NCI-H446 (cell line): ENCODE data around the gene SLC25A22.

ENCODE experiments used
- DNase-seq, 2 experiments: peaks; one replicate each; lab custom pipeline; 2025; lab: John Stamatoyannopoulos, UW

Gene SLC25A22

DNA sequence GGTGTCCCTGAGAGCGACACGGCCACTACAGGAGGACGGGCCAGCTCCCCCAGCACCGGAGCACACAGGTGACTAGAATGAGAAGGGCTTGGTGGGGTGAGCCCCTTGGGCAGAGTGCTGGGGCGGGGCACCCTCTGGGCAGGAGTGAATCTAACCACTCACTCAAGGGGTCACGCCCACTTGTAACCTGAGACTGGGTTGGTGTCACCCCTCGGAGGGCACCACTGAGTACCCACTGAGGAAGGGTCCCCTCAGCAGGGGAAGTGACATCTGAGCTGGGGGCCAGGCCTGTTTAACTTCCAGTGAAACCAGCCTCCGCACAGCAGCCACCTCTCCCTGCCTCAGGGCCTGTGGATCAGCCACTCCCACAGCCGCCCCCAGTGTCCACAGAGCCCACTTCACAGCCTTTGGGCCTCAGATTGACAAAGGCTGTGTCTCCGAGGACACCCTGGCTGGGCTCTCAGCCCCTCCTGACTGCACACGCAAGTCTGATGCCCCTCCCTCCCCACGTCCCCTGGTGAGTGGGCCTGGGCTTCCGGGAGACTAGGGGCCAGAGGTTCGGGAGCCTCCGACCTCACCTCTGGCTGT, 26.4 kb downstream of the SLC25A22 start:
- no peak for DNase-seq

GRCh38 chr11:770642-771616, 27.2 kb downstream of the SLC25A22 start:
- DNase-seq: no peak

DNA sequence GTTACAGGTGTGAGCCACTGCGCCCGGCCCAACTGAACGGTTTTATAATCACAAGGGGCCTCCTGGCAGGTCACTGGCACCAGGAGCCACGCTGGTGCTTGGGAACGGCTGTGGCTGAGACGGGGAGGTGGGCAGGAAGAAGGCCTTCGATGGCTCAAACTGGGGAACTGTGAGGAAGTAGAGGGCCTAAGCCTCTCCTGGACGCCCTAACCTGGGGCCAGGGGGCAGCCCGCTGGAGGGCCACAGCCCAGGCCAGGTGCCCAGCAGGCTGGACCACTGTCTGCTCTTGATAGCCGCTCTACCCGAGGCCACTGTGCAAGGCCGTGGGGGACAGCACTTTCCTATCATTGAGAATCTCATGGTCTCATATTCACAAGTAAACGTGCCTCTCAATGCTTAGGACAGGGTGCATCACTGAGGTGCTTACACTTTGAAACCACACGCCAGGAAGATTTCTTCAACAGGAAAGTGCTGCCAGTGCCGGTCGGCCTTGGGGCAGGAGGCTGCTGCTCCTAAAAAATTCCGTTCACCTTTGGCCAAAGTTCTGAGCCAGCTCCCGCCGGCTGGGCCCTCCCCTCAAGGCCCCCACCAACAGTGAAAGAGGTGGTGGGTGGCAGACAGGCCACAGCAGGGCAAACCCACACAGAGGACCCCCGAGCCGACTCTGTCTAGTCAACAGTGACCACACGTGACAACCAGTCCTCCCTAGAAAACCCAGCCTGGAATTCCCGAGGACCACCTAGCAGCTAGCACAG, 28.0 kb downstream of the SLC25A22 start:
- DNase-seq: no peak

- DNase-seq: no peak
Observed at GRCh38 chr11:767238-767637, 30.8 kb downstream of the SLC25A22 start.

- DNase-seq: no peak
Observed at GRCh38 chr11:766936-767210, 31.2 kb downstream of the SLC25A22 start.

DNA sequence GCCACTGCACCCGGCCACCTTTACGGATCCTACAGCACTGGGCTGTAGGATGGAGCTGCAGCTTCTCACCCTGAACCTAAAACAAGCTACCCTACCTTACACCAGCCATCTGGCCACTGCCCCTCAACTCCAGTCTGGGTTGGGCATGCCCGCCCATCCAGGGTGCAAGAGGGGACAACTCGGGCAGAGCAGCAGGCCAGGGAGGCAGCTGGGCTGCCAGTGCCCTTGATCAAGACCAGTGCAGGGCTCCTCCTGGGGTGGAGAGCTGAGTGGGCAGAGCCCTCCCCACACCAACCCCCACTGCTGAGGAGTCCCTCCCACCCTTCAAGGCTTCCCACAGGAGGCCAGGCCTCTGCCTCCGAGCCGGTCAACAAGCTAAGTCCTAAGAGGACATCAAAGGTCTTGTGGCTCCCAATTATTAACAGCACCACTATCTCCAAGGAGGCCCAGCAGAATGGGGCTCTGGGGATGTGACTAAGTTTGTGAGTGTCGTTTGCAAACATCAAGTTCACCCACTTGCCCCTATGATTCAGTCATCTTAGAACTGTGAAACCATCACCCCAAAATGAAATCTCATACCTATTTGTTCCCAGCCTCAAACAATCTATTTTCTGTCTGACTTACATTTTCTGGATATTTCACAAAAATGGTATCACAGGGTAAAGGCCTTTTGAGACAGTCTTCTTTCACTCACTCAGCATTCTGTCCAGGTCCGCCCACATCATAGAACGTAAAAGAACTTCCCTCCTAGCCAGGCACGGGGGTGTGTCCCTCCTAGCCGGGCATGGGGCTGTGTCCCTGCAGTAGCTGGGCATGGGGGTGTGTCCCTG, 31.8 kb downstream of the SLC25A22 start:
- no peak for DNase-seq

GRCh38 chr11:765802-766091, 32.3 kb downstream of the SLC25A22 start:
- no peak for DNase-seq

GRCh38 chr11:765025-765801, 32.9 kb downstream of the SLC25A22 start:
- peak in 1 of 2 experiments; percentile 38 for DNase-seq

- DNase-seq: no peak
Observed at GRCh38 chr11:764322-765024, 33.6 kb downstream of the SLC25A22 start.

- no peak for DNase-seq
Observed at GRCh38 chr11:763549-764321, 34.3 kb downstream of the SLC25A22 start.

DNA sequence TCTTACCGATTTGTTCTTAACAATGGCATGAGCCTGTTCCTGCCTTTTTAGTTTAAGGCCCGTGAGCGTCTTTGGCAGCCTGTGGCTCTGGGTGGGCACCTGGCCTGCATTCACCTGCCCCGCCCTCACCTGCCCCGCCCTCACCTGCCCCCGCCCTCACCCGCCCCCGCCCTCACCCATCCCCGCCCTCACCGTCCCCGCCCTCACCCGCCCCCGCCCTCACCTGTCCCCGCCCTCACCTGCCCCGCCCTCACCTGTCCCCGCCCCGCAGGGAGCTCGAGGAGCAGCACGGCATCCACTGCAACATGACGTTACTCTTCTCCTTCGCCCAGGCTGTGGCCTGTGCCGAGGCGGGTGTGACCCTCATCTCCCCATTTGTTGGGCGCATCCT, 35.0 kb downstream of the SLC25A22 start:
- no peak for DNase-seq

- peak in 1 of 2 experiments; percentile 48 for DNase-seq
Observed at GRCh38 chr11:762421-763072, 35.5 kb downstream of the SLC25A22 start.

GRCh38 chr11:761526-762108, 36.5 kb downstream of the SLC25A22 start:
- DNase-seq: no peak

GRCh38 chr11:760236-760635, 37.8 kb downstream of the SLC25A22 start:
- no peak for DNase-seq

DNA sequence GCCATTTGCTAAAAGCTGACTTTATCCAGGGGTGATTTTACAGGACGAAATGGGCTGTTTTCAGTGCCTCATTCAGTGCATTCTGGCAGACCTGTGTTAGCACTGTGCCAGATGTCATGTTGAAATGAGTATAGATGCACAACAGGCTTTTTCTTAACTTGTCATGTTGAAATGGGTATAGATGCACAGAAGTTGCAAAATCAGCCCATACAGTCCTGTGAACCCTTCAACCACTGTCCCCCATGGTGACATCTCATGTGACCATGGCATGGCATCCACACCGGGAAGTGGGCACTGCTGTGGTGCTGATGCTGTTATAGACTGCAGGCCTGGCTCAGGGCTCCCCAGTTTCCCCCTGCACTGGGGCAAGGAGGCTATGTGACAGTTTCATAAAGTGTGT, 48.4 kb downstream of the SLC25A22 start:
- DNase-seq: no peak

DNA sequence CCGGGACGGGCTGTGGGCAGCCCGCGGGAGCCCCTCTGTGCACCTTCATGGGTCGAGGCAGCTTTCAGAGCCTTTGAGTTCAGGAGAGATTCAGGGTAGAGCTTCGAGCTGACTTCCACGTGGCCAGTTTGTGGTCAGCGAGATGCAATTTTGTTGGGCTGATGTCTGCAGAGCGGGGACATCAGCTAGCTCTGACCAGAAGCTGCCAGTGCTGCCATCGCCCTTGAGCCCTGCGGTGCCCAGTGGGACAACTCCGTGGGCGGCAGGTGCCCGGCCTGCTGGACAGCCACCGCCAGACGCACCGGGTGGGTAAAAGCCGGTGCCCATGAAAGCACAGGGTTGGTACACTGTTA, 50.1 kb downstream of the SLC25A22 start:
- no peak for DNase-seq

DNA sequence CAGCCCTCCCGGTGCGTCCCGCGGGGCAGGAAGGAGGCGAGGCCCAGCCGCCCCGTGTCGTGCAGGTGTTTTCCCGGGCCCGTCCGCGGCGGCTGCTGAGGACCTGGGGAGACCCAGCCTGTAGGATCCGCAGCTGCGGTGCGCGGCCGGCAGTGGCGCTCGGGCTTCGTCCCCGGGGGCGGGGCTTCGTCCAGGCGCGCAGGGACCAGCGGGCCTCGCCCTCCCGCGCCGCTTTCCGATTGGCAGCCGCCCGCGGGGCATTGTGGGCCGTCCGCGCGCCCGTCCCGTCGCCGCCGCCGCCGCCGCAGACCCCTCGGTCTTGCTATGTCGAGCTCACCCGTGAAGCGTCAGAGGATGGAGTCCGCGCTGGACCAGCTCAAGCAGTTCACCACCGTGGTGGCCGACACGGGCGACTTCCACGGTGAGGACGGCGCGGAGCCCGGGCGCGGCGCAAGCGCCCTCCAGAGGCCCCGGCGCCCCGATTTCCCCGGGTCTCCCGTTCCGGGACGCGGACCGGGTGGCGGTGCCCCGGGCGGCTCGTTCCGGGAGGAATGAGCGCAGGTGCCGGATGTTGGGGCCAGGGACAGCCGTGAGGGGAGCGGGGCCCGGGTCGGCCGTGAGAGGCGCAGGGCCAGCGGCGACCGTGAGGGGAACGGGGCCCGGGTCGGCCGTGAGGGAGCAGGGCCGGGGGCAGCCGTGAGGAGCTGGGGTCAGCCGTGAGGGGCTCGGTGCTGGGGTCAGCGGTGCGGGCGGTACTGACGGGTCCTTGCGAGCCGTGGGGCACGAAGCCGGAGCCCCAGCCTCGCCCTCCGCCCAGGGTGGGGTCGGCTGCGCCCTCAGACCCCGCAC, 50.7 kb downstream of the SLC25A22 start, which contains the start of gene TALDO1:
Gene TALDO1 (plus strand): TSS at position 307 of the 849 bp plus-strand sequence. CDS start 18 bp downstream, at position 325.
- DNase-seq: peak; percentile 77 to 92
